Activated CD4-positive, alpha-beta T cell treated with anti-CD3 and anti-CD28 coated beads, Interleukin-2, amount 10 ng/mL, durations not matched to agents 7 days and 5 days (primary cell): Measurements from ENCODE around the gene NPPC. TPM values are rescaled to one million over a fixed set of nuclear protein-coding genes. Genes with fewer than 3 reads are reported as not detected.

ENCODE experiments used
- CTCF ChIA-PET: fragments of 350-600 bp; sonication (Branson Sonifier 250); formaldehyde crosslinking; loops from one replicate; lab custom pipeline; 2021; ENCODE audit warnings: antibody characterized with exemption; lab: Charles Lee
- POLR2A ChIA-PET: fragments of 350-600 bp; sonication (Branson Sonifier 250); formaldehyde crosslinking; loops from one replicate; lab custom pipeline; 2021; ENCODE audit warnings: antibody characterized with exemption; lab: Charles Lee
- DNase-seq: peaks from one replicate; pipeline ENCODE4 v3.0.0-alpha.2; 2020
- H3K27ac Mint-ChIP-seq: one replicate; pipeline ENCODE4 v1.8.0; 2021; ENCODE audit warnings: mild to moderate bottlenecking, moderate library complexity, mixed read lengths
- H3K27me3 Mint-ChIP-seq: one replicate; pipeline ENCODE4 v1.8.0; 2021; ENCODE audit warnings: mixed read lengths
- H3K36me3 Mint-ChIP-seq: one replicate; pipeline ENCODE4 v1.8.0; 2021; ENCODE audit warnings: low read depth, mixed read lengths
- H3K4me1 Mint-ChIP-seq: one replicate; pipeline ENCODE4 v1.8.0; 2021; ENCODE audit warnings: mixed read lengths
- H3K4me3 Mint-ChIP-seq: one replicate; pipeline ENCODE4 v1.8.0; 2021; ENCODE audit warnings: mild to moderate bottlenecking, moderate library complexity, mixed read lengths
- H3K9me3 Mint-ChIP-seq: one replicate; pipeline ENCODE4 v1.8.0; 2021; ENCODE audit warnings: mixed read lengths
- total RNA-seq, 2 experiments: library from RNA; stranded (reverse); gene quantifications; one replicate each; pipeline ENCODE4 v1.2.3, GENCODE V29; 2021

Gene NPPC
- total RNA-seq, 2 experiments from 2014 or later: not detected

DNA sequence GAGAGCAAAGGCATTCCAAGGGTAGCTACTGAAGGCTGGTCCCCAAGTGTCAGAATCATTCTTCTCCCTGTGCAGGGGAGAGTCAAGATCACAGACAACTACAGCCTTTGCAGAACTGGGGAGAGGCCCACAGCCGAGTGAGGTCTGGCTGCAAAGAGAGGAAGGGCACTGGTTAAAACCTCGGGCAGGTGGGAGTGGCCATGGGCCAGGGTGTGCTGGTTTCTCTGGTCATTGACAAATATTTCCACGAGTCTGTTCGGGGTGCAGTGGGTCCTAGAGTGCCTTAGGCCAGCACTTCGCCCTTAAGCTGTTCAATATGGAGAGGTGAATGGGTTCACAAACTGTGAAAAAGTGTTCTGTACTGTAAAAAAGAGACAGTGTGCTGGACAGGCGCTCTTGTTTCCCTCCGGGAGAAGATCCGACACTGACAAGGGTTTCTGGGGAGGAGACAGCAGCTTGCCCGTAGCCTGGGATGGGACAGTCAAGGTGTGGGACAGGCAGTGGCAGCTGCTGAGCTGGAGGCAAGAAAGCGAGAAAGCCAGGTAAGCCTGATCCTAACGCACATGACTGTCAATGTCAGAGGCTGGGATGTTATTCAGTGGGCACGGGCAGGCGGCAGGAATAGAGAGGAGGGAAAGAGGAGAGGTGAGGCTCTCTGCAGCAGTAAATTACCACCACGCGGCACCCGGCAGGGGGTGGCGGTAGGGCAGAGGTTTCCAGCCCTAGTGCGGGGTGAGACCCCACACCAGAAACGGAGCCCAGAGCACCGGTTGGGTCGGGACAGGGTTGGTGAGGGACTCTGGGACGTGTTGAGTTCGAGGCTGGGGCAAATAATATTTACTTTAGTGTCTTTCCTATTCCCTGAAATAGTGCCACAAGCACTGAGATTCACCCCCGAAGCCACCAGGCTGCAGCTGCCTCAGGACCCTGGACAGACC lies 2.0 kb downstream of the NPPC start:
- Mint-ChIP-seq H3K4me3 (peak overlapping the region; percentile 20), H3K9me3 (no peaks in the 10 kb centered on the region), H3K4me1 (peaks cover 10% of the 10 kb centered on the region), H3K27me3 (peaks cover 46% of the 10 kb centered on the region), H3K27ac (no peak overlapping the region), H3K36me3 (no peaks in the 10 kb centered on the region)
- DNase-seq: no peak
- CTCF ChIA-PET: interaction anchor here (0.6 to 3.3 kb wide), 6 partner anchors 12 to 403 kb away, joined by 3 to 20 read pairs (median 4); no protein-coding TSS in a partner anchor
- POLR2A ChIA-PET: no interaction called here

DNA sequence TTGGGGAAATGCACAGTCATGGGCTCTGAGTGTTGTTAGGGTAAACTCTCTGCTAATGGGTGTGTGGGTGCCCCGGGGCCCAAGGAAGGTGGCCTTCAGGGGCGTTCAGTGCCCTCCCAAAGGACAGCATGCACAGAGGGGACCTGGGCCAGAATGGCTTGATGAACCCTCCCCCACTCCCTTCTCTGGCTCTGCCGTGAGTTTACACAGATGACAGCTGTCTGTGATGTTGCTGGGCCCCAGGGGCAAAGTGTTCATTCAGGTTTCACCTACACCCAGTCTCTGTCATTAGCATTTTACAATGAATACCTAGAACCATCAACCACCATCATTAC lies 3.2 kb downstream of the NPPC start:
- Mint-ChIP-seq H3K27ac (no peak overlapping the region), H3K27me3 (peaks cover 35% of the 10 kb centered on the region), H3K9me3 (no peaks in the 10 kb centered on the region), H3K4me1 (peaks cover 10% of the 10 kb centered on the region), H3K4me3 (no peak overlapping the region), H3K36me3 (no peaks in the 10 kb centered on the region)
- POLR2A ChIA-PET: no interaction called here
- CTCF ChIA-PET: no interaction called here
- no peak for DNase-seq

GRCh38 chr2:231922311-231923009 lies 3.7 kb downstream of the NPPC start:
- no peaks in the 10 kb centered on the region for H3K9me3 Mint-ChIP-seq
- peaks cover 10% of the 10 kb centered on the region for H3K4me1 Mint-ChIP-seq

DNA sequence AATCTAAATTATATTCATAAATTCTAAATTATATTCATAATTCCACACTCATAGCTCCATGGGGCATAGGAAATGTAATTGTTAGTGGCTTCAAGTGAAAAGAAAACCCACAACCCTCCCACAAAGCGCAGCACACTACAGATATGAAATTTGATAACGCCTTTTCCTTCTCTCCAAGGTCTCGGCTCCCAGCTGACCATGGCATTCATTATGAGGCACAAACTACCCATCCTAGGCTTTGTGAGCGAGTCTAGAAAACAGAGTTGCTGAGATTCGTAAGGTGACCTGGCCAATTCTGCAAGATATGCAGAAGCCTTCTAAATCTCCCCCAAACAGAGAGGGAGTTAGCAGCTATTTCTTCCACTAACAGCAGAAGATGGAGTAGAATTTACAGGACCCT lies 5.4 kb downstream of the NPPC start:
- CTCF ChIA-PET: interaction anchor here (1.4 to 1.7 kb wide), 2 partner anchors 15 to 395 kb away, joined by 4 to 9 read pairs; no protein-coding TSS in a partner anchor
- Mint-ChIP-seq H3K4me3 (no peak overlapping the region), H3K4me1 (peaks cover 4% of the 10 kb centered on the region), H3K27ac (no peak overlapping the region), H3K27me3 (peaks cover 23% of the 10 kb centered on the region), H3K9me3 (no peaks in the 10 kb centered on the region), H3K36me3 (no peaks in the 10 kb centered on the region)
- POLR2A ChIA-PET: no interaction called here
- DNase-seq: no peak

More at GRCh38 chr2:231922311-231923009, 3.7 kb downstream of the NPPC start:
- no peak for DNase-seq
- ChIA-PET CTCF (interaction anchor here (0.6 to 1.7 kb wide), 2 partner anchors 17 to 252 kb away, joined by 3 to 9 read pairs; no protein-coding TSS in a partner anchor), POLR2A (no interaction called here)
- peaks cover 30% of the 10 kb centered on the region for H3K27me3 Mint-ChIP-seq
- H3K36me3 Mint-ChIP-seq: no peaks in the 10 kb centered on the region
- no peak overlapping the region for H3K4me3 Mint-ChIP-seq
- H3K27ac Mint-ChIP-seq: no peak overlapping the region

GRCh38 chr2:231920366-231920765 lies 5.8 kb downstream of the NPPC start:
- H3K4me1 Mint-ChIP-seq: peaks cover 4% of the 10 kb centered on the region
- ChIA-PET POLR2A (no interaction called here), CTCF (interaction anchor here (1.1 to 1.7 kb wide), 3 partner anchors 10 to 395 kb away, joined by 3 to 9 read pairs (median 4); no protein-coding TSS in a partner anchor)
- no peak overlapping the region for H3K27ac Mint-ChIP-seq
- peaks cover 23% of the 10 kb centered on the region for H3K27me3 Mint-ChIP-seq
- no peaks in the 10 kb centered on the region for H3K36me3 Mint-ChIP-seq
- no peaks in the 10 kb centered on the region for H3K9me3 Mint-ChIP-seq
- H3K4me3 Mint-ChIP-seq: no peak overlapping the region
- no peak for DNase-seq

GRCh38 chr2:231919341-231920035 lies 6.7 kb downstream of the NPPC start:
- H3K27ac Mint-ChIP-seq: no peak overlapping the region
- CTCF ChIA-PET: interaction anchor here (1.1 kb wide), 1 partner anchor 11 kb away, joined by 3 read pairs; no protein-coding TSS in a partner anchor
- DNase-seq: no peak
- H3K27me3 Mint-ChIP-seq: peaks cover 18% of the 10 kb centered on the region
- H3K4me1 Mint-ChIP-seq: no peaks in the 10 kb centered on the region
- no peak overlapping the region for H3K4me3 Mint-ChIP-seq
- H3K36me3 Mint-ChIP-seq: no peaks in the 10 kb centered on the region
- no peaks in the 10 kb centered on the region for H3K9me3 Mint-ChIP-seq
- POLR2A ChIA-PET: no interaction called here

DNA sequence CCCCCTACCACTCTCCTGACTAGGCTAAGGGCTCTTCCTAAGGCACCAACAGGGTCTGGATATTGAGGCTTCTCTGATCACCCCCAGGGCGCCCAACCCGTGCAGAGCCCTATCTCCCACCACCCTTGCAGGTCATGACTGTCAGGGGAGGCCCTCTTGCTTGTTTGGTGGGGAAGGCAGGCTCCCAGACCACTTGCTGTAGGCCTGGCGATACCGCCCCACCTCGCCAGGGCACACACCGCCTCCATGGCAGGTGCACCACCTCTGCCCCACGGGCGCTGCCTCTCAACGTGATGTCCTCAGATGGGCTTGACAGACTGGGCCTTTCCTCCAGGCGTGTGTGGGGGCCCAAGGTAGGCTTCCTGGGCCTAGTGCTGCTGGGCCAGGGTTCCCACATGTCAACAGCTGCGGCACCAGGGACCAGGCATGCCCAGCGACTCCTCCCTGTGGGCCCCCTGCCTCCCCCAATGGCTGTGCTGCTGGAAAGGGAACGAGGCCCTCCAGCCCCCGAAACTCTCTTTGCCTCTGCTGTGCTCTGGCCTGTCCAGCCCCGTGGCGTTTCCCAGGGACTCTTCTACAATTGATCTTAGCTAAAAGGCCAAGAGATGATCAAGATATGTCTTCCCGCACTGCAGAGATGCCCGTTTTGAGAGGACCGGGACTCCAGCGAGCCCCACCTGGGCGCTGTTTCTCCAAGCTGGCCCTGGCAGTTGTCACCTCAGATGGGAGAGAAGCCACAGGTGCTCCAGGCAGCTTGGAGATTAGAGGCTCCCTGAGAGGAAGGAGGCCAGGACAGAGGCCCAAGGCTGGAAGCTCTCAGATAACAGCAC lies 7.5 kb downstream of the NPPC start:
- Mint-ChIP-seq H3K27me3 (peaks cover 10% of the 10 kb centered on the region), H3K36me3 (no peaks in the 10 kb centered on the region), H3K9me3 (no peaks in the 10 kb centered on the region), H3K27ac (no peak overlapping the region), H3K4me1 (no peaks in the 10 kb centered on the region), H3K4me3 (no peak overlapping the region)
- no peak for DNase-seq
- ChIA-PET CTCF (interaction anchor here (1.1 kb wide), 1 partner anchor 12 kb away, joined by 3 read pairs; no protein-coding TSS in a partner anchor), POLR2A (no interaction called here)

DNA sequence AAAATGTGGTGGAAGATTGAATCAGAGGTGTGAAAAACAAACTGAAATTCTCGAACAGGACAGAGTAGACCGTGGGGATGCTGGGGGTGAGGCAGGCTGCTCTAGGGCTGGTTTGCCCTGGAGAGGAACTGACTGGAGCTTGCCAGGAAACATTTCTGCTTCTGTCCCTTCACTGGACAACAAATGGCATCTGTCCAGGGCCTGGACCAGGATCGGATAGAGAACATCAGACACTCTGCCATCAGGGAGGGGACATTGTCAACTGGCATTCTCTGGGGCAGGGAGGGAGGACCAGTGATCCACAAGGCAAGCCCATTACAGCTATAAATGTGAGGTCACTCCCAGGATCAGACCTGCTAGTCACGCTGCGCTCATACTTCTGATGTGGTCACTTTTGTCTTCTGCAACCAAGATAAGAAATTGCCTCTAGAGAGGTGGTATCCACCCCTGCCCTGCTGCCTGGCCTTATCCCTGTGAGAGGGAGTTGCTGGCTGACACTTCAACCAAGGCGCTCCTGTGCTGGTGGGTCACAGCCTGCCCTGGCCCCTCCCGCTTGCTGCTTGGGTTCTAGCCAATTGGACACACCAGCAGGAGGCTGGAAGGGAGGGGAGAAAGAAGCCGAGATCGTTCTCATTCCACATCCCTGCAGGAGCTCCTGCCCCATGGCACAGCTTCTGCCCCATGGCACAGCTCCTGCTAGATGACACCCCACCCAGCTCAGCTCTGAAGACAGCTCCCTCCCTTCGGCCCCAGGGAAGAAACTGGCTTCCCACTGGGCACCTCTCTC lies 8.7 kb downstream of the NPPC start:
- Mint-ChIP-seq H3K4me3 (no peak overlapping the region), H3K4me1 (no peaks in the 10 kb centered on the region), H3K27me3 (peaks cover 7% of the 10 kb centered on the region), H3K27ac (no peak overlapping the region), H3K9me3 (no peaks in the 10 kb centered on the region), H3K36me3 (no peaks in the 10 kb centered on the region)
- no peak for DNase-seq
- ChIA-PET POLR2A (no interaction called here), CTCF (interaction anchor here (0.6 to 1.2 kb wide), 3 partner anchors 11 to 203 kb away, joined by 3 to 6 read pairs (median 5); no protein-coding TSS in a partner anchor)

GRCh38 chr2:231914077-231914690 lies 12.0 kb downstream of the NPPC start:
- peaks cover 4% of the 10 kb centered on the region for H3K27me3 Mint-ChIP-seq
- H3K36me3 Mint-ChIP-seq: no peaks in the 10 kb centered on the region
- H3K4me3 Mint-ChIP-seq: no peak overlapping the region
- H3K27ac Mint-ChIP-seq: no peak overlapping the region
- DNase-seq: no peak
- H3K4me1 Mint-ChIP-seq: peaks cover 15% of the 10 kb centered on the region
- H3K9me3 Mint-ChIP-seq: no peaks in the 10 kb centered on the region
- ChIA-PET CTCF (no interaction called here), POLR2A (no interaction called here)

- POLR2A ChIA-PET: no interaction called here
- Mint-ChIP-seq H3K27me3 (no peaks in the 10 kb centered on the region), H3K27ac (no peak overlapping the region), H3K4me1 (peaks cover 20% of the 10 kb centered on the region), H3K4me3 (no peak overlapping the region), H3K9me3 (no peaks in the 10 kb centered on the region), H3K36me3 (no peaks in the 10 kb centered on the region)
- DNase-seq: no peak
- CTCF ChIA-PET: interaction anchor here (1.3 kb wide), 1 partner anchor 11 kb away, joined by 5 read pairs; no protein-coding TSS in a partner anchor
These were observed 14.8 kb downstream of the NPPC start for GRCh38 chr2:231911381-231911780.

DNA sequence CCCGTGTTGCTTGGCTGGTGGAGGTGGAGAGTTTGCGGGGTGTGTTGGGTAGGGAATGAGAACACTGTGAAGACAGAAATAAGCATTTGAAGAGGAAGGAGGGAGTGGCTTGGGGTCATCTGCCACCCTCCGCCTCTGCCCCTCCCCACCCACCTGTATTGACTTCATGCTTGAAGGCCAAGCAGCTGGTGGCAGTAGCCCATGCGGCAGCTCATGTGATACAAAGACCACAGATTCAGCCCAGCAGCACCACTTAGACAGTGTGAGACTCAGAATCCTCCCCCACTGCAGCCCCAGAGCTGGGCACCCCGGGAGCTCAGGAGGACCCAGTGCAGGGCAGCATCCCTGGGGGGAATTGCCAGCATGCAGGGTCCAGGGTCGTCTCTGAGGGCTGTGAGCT lies 15.4 kb downstream of the NPPC start:
- Mint-ChIP-seq H3K27me3 (no peaks in the 10 kb centered on the region), H3K27ac (peak overlapping the region; percentile 15)
- POLR2A ChIA-PET: interaction anchor here (1.0 kb wide), 1 partner anchor 63 kb away, joined by 4 read pairs; no protein-coding TSS in a partner anchor

More for the DNA sequence above, 15.4 kb downstream of the NPPC start:
- Mint-ChIP-seq H3K36me3 (no peaks in the 10 kb centered on the region), H3K4me3 (no peak overlapping the region), H3K9me3 (no peaks in the 10 kb centered on the region), H3K4me1 (peaks cover 20% of the 10 kb centered on the region)
- CTCF ChIA-PET: interaction anchor here (0.7 to 1.3 kb wide), 2 partner anchors 10 to 170 kb away, joined by 3 to 5 read pairs; no protein-coding TSS in a partner anchor
- DNase-seq: no peak
